IPS-NIHi7 (cell line): Measurements from ENCODE around the gene MLH1.
A peak's percentile ranks its signal among the peaks of the same experiment; 100 is the strongest.

Source experiments
- DNase-seq: peaks from one replicate; pipeline ENCODE4 v3.0.0; 2012; ENCODE audit warnings: mixed read lengths; ENCODE audit errors: extremely low spot score

Gene MLH1

DNA sequence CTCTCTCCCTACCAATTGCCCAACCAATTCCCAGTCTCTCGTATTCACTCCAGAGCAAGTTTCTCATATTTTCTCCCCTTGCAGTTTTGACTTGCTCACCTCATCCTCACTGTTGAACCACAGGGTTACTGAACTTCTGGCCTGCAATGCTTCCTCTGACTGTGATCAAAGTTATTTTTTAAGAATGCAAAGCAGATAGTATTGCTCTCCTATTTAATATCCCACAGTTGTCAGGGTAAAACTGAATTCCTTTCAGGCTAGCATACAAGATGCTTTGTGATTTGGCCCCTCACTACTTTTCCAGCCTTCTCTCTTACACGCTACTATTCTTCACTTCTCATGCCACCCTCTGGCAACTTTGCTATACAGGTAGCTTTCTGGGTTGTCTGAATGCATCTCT lies 100.2 kb downstream of the MLH1 start:
- no peak for DNase-seq

DNA sequence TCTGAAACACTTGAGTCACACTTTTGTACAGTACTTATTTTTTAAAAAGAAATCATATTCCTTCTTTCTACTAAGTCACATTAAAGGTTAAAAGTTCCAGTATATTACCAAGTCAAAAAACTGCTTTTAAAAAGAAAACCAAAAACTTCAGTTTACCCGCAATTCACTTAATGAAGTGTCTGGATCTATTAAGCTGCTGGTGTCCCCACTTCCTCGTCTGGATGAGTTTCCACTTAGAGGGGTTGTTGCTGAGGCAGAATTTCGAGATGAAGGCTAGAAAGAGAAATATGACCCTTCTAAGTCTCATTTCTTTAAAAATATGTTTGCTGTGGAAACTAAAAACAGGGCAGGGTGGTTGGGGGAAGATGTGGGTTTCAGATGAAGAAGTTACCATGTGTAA lies 101.3 kb downstream of the MLH1 start:
- DNase-seq = no peak

DNA sequence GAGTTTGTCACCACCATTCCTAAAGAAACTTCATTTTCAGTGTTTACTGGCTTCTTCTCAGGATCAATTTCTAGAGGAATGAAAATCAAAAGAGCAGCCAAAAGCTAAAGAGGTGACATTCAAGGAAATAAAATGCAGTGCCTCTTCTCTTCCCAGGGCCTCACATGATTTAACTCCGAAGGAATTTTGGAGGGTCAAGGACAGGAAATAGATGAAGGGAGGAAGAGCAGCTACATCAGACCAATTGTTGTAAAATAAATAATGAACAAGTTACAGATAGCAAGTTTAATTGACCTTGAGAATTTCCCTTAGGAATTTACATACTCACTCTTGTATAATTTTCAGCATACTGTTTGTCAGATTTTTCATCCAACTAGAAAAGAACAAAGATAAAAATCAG lies 103.0 kb downstream of the MLH1 start:
- DNase-seq = peak; percentile 16

DNA sequence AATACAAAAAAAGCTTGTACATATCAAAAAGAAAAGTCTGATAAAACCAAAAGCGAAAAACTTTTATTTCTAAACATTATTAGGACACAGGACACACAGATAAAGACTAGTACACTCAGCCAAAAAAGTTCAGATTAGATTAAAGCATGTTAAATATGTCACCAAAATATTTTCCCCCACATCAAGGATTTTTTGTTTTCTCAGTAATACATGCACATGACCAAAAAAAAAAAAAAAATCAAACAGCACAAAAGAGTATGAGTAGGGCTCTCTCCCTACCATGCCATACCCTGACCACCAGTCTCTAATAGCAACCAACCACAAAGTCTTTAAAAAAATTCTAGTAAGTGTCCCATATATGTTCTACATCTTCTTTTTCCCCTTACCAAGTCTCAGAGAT lies 103.7 kb downstream of the MLH1 start:
- DNase-seq = no peak

DNA sequence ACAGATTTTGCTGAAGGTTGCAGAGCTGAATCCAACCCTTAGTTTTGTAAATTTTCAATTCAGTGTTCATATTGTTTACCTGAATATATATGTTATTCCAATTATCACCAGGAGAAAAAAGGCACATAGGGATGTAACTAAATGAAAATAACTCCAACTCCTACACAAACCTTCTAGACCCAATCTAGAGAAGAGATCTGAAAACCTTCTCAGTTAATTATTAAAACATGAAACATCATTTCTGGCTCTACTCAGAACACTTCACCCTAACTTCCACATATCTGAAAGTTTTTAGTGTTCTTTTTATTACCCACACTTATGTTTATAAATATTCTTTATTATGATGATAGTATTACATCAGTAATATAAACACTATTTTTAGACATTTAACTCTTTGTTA lies 104.5 kb downstream of the MLH1 start:
- no peak for DNase-seq

DNA sequence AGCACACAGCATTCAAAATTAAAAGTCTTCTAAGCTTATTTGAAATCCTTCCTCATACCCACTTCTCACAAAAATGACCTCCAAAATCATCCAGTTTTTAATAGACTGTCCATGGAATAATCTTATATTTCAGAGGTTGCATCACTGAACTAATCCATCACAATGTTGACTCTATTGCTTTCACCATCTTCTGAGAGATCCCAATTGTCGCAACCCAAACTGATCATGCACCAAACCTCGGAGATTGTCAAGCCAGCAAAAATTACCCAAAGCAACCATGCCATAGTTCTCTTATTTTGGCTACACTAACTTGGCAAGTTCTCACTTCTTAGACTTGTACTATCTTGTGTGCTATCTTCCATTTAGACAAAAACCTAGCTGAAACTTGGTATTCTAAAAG lies 105.6 kb downstream of the MLH1 start:
- DNase-seq = no peak

DNA sequence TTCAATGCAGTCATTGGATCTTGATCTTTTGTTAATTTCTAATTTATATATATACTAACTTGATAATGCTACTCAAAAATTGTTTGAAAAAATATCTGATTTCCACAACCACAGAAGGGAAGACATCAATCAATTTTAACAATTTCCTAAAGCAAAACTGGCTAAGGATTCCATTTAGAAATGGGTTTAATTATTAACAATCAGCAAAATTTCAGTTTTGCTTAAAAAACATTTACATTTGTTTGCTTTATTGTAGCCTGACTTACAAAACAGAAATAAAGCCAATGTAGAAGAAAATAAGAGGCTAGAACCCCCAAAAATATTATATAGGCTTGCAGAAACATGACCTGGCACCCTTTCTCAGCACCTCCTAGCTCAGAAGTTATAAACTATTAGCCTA lies 106.2 kb downstream of the MLH1 start:
- DNase-seq = no peak

DNA sequence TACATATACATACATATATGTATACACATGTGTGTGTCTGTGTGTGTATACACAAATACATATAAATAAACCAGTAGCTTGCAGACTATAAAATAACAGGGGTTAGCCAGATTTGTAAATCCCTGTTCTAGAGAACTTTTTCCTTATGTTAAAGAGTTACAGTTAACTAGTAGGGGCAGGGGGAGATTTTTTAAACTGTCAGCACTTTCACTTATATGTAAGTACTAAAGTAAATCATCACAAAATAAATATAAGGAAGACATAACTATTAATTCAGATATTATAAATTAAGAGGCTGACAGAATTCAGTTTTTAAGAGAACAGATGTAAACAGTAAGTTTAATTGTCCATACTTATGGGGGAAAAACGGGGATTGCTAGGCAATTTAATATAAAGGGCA lies 107.1 kb downstream of the MLH1 start:
- DNase-seq = no peak
